Neural progenitor cell (in vitro differentiated cells): ENCODE results near the gene SLC25A29. TPM values are rescaled to one million over a fixed set of nuclear protein-coding genes. Genes with fewer than 3 reads are reported as not detected.

ENCODE experiments used
- DNase-seq: peaks from one replicate; pipeline ENCODE4 v3.0.0-alpha.2; 2016; ENCODE audit warnings: low spot score
- H2AFZ ChIP-seq: fragments of 200-600 bp; sonication (generic); replicated peaks from 2 replicates; pipeline ENCODE4 v1.6.1; 2016; ENCODE audit warnings: antibody characterized with exemption
- H3F3A ChIP-seq: fragments of 200-600 bp; sonication (generic); 2 replicates; pipeline ENCODE4 v1.6.1; 2016; ENCODE audit warnings: antibody characterized with exemption, low read depth
- H3K27ac ChIP-seq: fragments of 200-600 bp; sonication (generic); 2 replicates; pipeline ENCODE4 v1.5.1; 2016; ENCODE audit warnings: mild to moderate bottlenecking
- H3K27me3 ChIP-seq: fragments of 200-600 bp; sonication (generic); 2 replicates; pipeline ENCODE4 v1.6.1; 2016; ENCODE audit warnings: mild to moderate bottlenecking, moderate library complexity
- H3K36me3 ChIP-seq: fragments of 200-600 bp; sonication (generic); 2 replicates; pipeline ENCODE4 v1.5.1; 2016
- H3K4me1 ChIP-seq: fragments of 200-600 bp; sonication (generic); 2 replicates; pipeline ENCODE4 v1.6.1; 2016; ENCODE audit warnings: mixed run types
- H3K4me2 ChIP-seq: fragments of 200-600 bp; sonication (generic); 2 replicates; pipeline ENCODE4 v1.6.1; 2016
- H3K4me3 ChIP-seq: fragments of 200-600 bp; sonication (generic); 2 replicates; pipeline ENCODE4 v1.5.1; 2016
- H3K79me2 ChIP-seq: fragments of 200-600 bp; sonication (generic); 2 replicates; pipeline ENCODE4 v1.6.1; 2016; ENCODE audit warnings: low read depth
- H3K9ac ChIP-seq: fragments of 200-600 bp; sonication (generic); 2 replicates; pipeline ENCODE4 v1.6.1; 2016
- H3K9me3 ChIP-seq: fragments of 200-600 bp; sonication (generic); 2 replicates; pipeline ENCODE4 v1.5.1; 2016; ENCODE audit warnings: low read depth
- H4K20me1 ChIP-seq: fragments of 200-600 bp; sonication (generic); 2 replicates; pipeline ENCODE4 v1.6.1; 2016; ENCODE audit warnings: low read depth
- H3K27ac Mint-ChIP-seq: 3 replicates; pipeline ENCODE4 v1.8.0; 2021; ENCODE audit warnings: mixed read lengths
- H3K27me3 Mint-ChIP-seq: 2 replicates; pipeline ENCODE4 v1.8.0; 2022; ENCODE audit warnings: low read depth, mild to moderate bottlenecking, inconsistent platforms, moderate library complexity, mixed read lengths; ENCODE audit not compliant: insufficient read depth
- H3K36me3 Mint-ChIP-seq: 3 replicates; pipeline ENCODE4 v1.8.0; 2021; ENCODE audit warnings: mixed read lengths
- H3K4me1 Mint-ChIP-seq: 3 replicates; pipeline ENCODE4 v1.8.0; 2021; ENCODE audit warnings: mixed read lengths
- H3K4me3 Mint-ChIP-seq: 3 replicates; pipeline ENCODE4 v1.8.0; 2021; ENCODE audit warnings: mild to moderate bottlenecking, moderate library complexity, mixed read lengths
- H3K9me3 Mint-ChIP-seq: 3 replicates; pipeline ENCODE4 v1.8.0; 2020; ENCODE audit warnings: mixed read lengths
- CTCF ChIP-seq: fragments of 200-600 bp; sonication (generic); IDR thresholded peaks from 2 replicates; pipeline ENCODE4 v1.5.1; 2017; ENCODE audit warnings: antibody characterized with exemption, mild to moderate bottlenecking
- EZH2 ChIP-seq: fragments of 200-600 bp; sonication (generic); IDR thresholded peaks from 2 replicates; pipeline ENCODE4 v1.6.1; 2017; ENCODE audit warnings: antibody characterized with exemption, mild to moderate bottlenecking, moderate library complexity
- EZH2phosphoT487 ChIP-seq: fragments of 200-600 bp; sonication (generic); IDR thresholded peaks from 2 replicates; pipeline ENCODE4 v1.6.1; 2017; ENCODE audit warnings: antibody characterized with exemption
- total RNA-seq: library from RNA; depleted of rRNA; stranded (reverse); fragments of >200 nt; gene quantifications from 2 replicates; pipeline ENCODE4 v1.2.3, GENCODE V29; 2015; ENCODE audit warnings: low replicate concordance

SLC25A29 gene
- total RNA-seq, 1 donor from 2014 or later, result 103 TPM

GRCh38 chr14:100336618-100337530, 30.6 kb upstream of the SLC25A29 start:
- H3K9me3 Mint-ChIP-seq, result no peaks in the 10 kb centered on the region
- H2AFZ ChIP-seq, result no peak overlapping the region
- no peak for TF ChIP-seq EZH2phosphoT487
- TF ChIP-seq CTCF, result no peak
- TF ChIP-seq EZH2, result no peak
- no peaks in the 10 kb centered on the region for H3K27me3 ChIP-seq
- H3K4me2 ChIP-seq, result no peak overlapping the region
- no peaks in the 10 kb centered on the region for H3K9me3 ChIP-seq
- no peaks in the 10 kb centered on the region for H3K79me2 ChIP-seq
- no peaks in the 10 kb centered on the region for H3F3A ChIP-seq
- H3K4me3 ChIP-seq, result no peak overlapping the region
- H3K9ac ChIP-seq, result no peak overlapping the region
- H3K4me1 Mint-ChIP-seq, result no peaks in the 10 kb centered on the region
- H3K27ac ChIP-seq, result no peak overlapping the region
- H3K27me3 Mint-ChIP-seq, result no peaks in the 10 kb centered on the region
- no peak for DNase-seq
- H3K4me3 Mint-ChIP-seq, result no peak overlapping the region
- peaks cover 10% of the 10 kb centered on the region for H3K36me3 Mint-ChIP-seq
- H4K20me1 ChIP-seq, result no peaks in the 10 kb centered on the region
- no peaks in the 10 kb centered on the region for H3K36me3 ChIP-seq
- H3K4me1 ChIP-seq, result no peaks in the 10 kb centered on the region
- H3K27ac Mint-ChIP-seq, result no peak overlapping the region

DNA sequence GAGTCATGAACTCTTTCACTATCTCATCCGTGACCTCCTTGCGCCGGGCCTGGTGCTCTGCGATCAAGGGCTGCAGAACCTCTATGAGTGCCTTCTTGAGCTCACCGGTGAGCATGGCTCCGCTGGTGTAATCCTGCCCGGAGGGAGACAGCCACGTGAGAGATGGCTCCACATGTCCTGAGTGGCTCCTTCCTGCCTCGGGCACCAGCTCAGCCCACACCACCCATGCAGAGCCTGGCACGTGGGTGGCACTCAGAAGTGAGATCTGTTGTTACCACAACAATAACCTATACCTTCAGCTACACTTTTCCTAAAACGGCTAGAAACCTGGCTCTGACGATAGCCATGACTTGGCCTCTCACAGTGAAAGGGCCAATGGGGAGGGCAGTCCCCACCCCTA, 28.7 kb upstream of the SLC25A29 start:
- Histone ChIP-seq H3K36me3 (no peaks in the 10 kb centered on the region), H2AFZ (no peak overlapping the region), H3K9ac (no peak overlapping the region), H3K27me3 (no peaks in the 10 kb centered on the region), H3K4me2 (no peak overlapping the region), H3K4me1 (peaks cover 5% of the 10 kb centered on the region), H4K20me1 (no peaks in the 10 kb centered on the region), H3F3A (no peaks in the 10 kb centered on the region), H3K4me3 (no peak overlapping the region), H3K27ac (no peak overlapping the region), H3K79me2 (no peaks in the 10 kb centered on the region), H3K9me3 (no peaks in the 10 kb centered on the region)
- no peak for TF ChIP-seq EZH2phosphoT487
- no peak for TF ChIP-seq EZH2
- no peak for TF ChIP-seq CTCF
- peaks cover 5% of the 10 kb centered on the region for H3K4me1 Mint-ChIP-seq
- H3K27ac Mint-ChIP-seq, result no peak overlapping the region
- DNase-seq, result no peak
- H3K27me3 Mint-ChIP-seq, result peaks cover 3% of the 10 kb centered on the region
- H3K9me3 Mint-ChIP-seq, result no peaks in the 10 kb centered on the region
- H3K36me3 Mint-ChIP-seq, result peaks cover 6% of the 10 kb centered on the region
- H3K4me3 Mint-ChIP-seq, result no peak overlapping the region

GRCh38 chr14:100333827-100334226, 27.6 kb upstream of the SLC25A29 start:
- Mint-ChIP-seq H3K4me3 (no peak overlapping the region), H3K4me1 (peaks cover 5% of the 10 kb centered on the region), H3K27ac (peak overlapping the region; percentile 46), H3K36me3 (peaks cover 4% of the 10 kb centered on the region), H3K9me3 (no peaks in the 10 kb centered on the region), H3K27me3 (peaks cover 3% of the 10 kb centered on the region)
- H3K36me3 ChIP-seq, result no peaks in the 10 kb centered on the region
- H3K27ac ChIP-seq, result no peak overlapping the region
- H3F3A ChIP-seq, result no peaks in the 10 kb centered on the region
- no peaks in the 10 kb centered on the region for H3K9me3 ChIP-seq
- no peak overlapping the region for H2AFZ ChIP-seq
- no peak overlapping the region for H3K4me2 ChIP-seq
- H3K4me1 ChIP-seq, result peaks cover 5% of the 10 kb centered on the region
- H3K27me3 ChIP-seq, result no peaks in the 10 kb centered on the region
- no peak overlapping the region for H3K4me3 ChIP-seq
- DNase-seq, result no peak
- no peaks in the 10 kb centered on the region for H3K79me2 ChIP-seq
- no peaks in the 10 kb centered on the region for H4K20me1 ChIP-seq
- no peak overlapping the region for H3K9ac ChIP-seq
- TF ChIP-seq EZH2phosphoT487 (no peak), EZH2 (no peak), CTCF (no peak)
